ENCODE data around the gene RANBP17.

Gene RANBP17

GRCh38 chr5:170937914-170938313 is 76.1 kb downstream of the RANBP17 start:
- TF ChIP-seq FOXM1 (IDR thresholded peaks at IDR 0.05; ENCODE audit: borderline replicate concordance), result no peak
- TF ChIP-seq NFRKB (IDR thresholded peaks at IDR 0.05), result no peak
- TF ChIP-seq SUZ12 (IDR thresholded peaks at IDR 0.05), result no peak
- no peak for TF ChIP-seq ELF4 (IDR thresholded peaks at IDR 0.05)
- TF ChIP-seq ARNT (IDR thresholded peaks at IDR 0.05), result no peak
- TF ChIP-seq FOXA1 (IDR thresholded peaks at IDR 0.05), result no peak
- TF ChIP-seq, protein P1, sequence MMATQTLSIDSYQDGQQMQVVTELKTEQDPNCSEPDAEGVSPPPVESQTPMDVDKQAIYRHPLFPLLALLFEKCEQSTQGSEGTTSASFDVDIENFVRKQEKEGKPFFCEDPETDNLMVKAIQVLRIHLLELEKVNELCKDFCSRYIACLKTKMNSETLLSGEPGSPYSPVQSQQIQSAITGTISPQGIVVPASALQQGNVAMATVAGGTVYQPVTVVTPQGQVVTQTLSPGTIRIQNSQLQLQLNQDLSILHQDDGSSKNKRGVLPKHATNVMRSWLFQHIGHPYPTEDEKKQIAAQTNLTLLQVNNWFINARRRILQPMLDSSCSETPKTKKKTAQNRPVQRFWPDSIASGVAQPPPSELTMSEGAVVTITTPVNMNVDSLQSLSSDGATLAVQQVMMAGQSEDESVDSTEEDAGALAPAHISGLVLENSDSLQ (IDR thresholded peaks at IDR 0.05), result no peak
- TF ChIP-seq HDGF (IDR thresholded peaks at IDR 0.05; ENCODE audit: borderline replicate concordance), result no peak
- no peak for TF ChIP-seq TARDBP (IDR thresholded peaks at IDR 0.05)
- no peak for TF ChIP-seq ZNF384 (IDR thresholded peaks at IDR 0.05)
- no peak for TF ChIP-seq FOXK2 (IDR thresholded peaks at IDR 0.05)
- ChIA-PET CTCF (no interaction called here), POLR2A (no interaction called here)

GRCh38 chr5:170939178-170939577 is 77.4 kb downstream of the RANBP17 start:
- CTCF ChIA-PET, result no interaction called here
- POLR2A ChIA-PET, result no interaction called here
- TF ChIP-seq, protein P1 (IDR thresholded peaks at IDR 0.05), result no peak
- TF ChIP-seq TARDBP (IDR thresholded peaks at IDR 0.05), result no peak
- TF ChIP-seq ZNF384 (IDR thresholded peaks at IDR 0.05), result no peak
- TF ChIP-seq FOXA1 (IDR thresholded peaks at IDR 0.05), result no peak
- TF ChIP-seq FOXK2 (IDR thresholded peaks at IDR 0.05), result no peak
- no peak for TF ChIP-seq HDGF (IDR thresholded peaks at IDR 0.05; ENCODE audit: borderline replicate concordance)
- TF ChIP-seq CTBP1 (IDR thresholded peaks at IDR 0.05; ENCODE audit: borderline replicate concordance), result no peak
- no peak for TF ChIP-seq ELF4 (IDR thresholded peaks at IDR 0.05)
- TF ChIP-seq BHLHE40 (IDR thresholded peaks at IDR 0.05; ENCODE audit: borderline replicate concordance), result no peak
- TF ChIP-seq L3MBTL2 (conservative IDR thresholded peaks at IDR 0.05), result no peak
- DNase-seq (ENCODE audit: extremely low spot score), result no peak

More at GRCh38 chr5:170937914-170938313, 76.1 kb downstream of the RANBP17 start:
- no peak for DNase-seq (ENCODE audit: extremely low spot score)

DNA sequence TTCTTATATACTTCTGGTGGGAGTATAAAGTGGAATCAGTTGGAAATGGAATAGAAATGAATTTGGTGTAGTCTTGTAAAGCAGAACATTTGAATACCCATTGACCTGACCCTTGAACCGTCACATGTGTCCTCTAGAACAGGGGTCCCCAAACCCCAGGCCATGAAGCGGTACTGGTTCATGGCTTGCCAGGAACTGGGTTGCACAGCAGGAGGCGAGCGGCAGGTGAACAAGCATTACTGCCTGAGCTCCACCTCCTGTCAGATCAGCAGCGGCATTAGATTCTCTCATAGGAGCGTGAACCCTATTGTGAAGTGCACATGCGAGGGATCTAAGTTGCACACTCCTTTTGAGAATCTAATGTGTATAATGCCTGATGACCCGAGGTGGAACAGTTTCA is 80.0 kb downstream of the RANBP17 start:
- TF ChIP-seq SP1 (IDR thresholded peaks at IDR 0.05) (no peak), FOXA1 (IDR thresholded peaks at IDR 0.05) (no peak), L3MBTL2 (conservative IDR thresholded peaks at IDR 0.05) (no peak), FOXK2 (IDR thresholded peaks at IDR 0.05) (no peak), HDGF (IDR thresholded peaks at IDR 0.05; ENCODE audit: borderline replicate concordance) (no peak), FOXM1 (IDR thresholded peaks at IDR 0.05; ENCODE audit: borderline replicate concordance) (no peak), LEF1 (IDR thresholded peaks at IDR 0.05; ENCODE audit: borderline replicate concordance) (no peak), TARDBP (IDR thresholded peaks at IDR 0.05) (no peak), SUZ12 (IDR thresholded peaks at IDR 0.05) (no peak)
- TF ChIP-seq, protein P1 (IDR thresholded peaks at IDR 0.05), result no peak
- DNase-seq (ENCODE audit: extremely low spot score), result no peak
- ChIA-PET CTCF (no interaction called here), POLR2A (no interaction called here)

GRCh38 chr5:170945275-170945674 is 83.5 kb downstream of the RANBP17 start:
- no peak for DNase-seq (ENCODE audit: extremely low spot score)
- ChIA-PET POLR2A (no interaction called here), CTCF (no interaction called here)
- TF ChIP-seq FOXK2 (IDR thresholded peaks at IDR 0.05), result no peak
- TF ChIP-seq L3MBTL2 (conservative IDR thresholded peaks at IDR 0.05), result no peak
- TF ChIP-seq, protein P1 (IDR thresholded peaks at IDR 0.05), result no peak
- no peak for TF ChIP-seq NFRKB (IDR thresholded peaks at IDR 0.05)
- no peak for TF ChIP-seq FOXM1 (IDR thresholded peaks at IDR 0.05; ENCODE audit: borderline replicate concordance)
- no peak for TF ChIP-seq LEF1 (IDR thresholded peaks at IDR 0.05; ENCODE audit: borderline replicate concordance)
- TF ChIP-seq HDGF (IDR thresholded peaks at IDR 0.05; ENCODE audit: borderline replicate concordance), result no peak
- no peak for TF ChIP-seq CTBP1 (IDR thresholded peaks at IDR 0.05; ENCODE audit: borderline replicate concordance)
- TF ChIP-seq ARNT (IDR thresholded peaks at IDR 0.05), result no peak
- TF ChIP-seq BHLHE40 (IDR thresholded peaks at IDR 0.05; ENCODE audit: borderline replicate concordance), result no peak
- no peak for TF ChIP-seq TARDBP (IDR thresholded peaks at IDR 0.05)
- no peak for TF ChIP-seq ZNF384 (IDR thresholded peaks at IDR 0.05)
- no peak for TF ChIP-seq FOXA1 (IDR thresholded peaks at IDR 0.05)

DNA sequence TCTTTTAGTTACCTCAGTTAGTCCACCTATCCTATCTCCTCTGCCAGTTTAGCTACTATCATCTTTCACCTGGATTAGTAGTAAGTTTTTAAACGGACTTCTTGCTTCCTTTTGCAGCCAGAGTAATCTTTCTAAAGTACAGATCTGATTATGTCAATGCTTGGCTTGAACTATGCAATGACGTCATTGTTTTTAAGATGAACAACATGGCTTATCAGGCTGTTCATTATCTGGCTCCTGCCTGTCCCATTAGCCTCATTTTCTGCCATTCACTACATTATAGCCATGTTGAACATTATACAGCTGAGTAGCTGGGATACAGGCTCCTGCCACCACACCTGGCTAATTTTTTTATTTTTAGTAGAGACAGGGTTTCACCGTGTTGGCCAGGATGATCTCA is 98.7 kb downstream of the RANBP17 start:
- DNase-seq (ENCODE audit: extremely low spot score), result no peak
- TF ChIP-seq FOXA1 (IDR thresholded peaks at IDR 0.05) (no peak), ZNF384 (IDR thresholded peaks at IDR 0.05) (no peak), FOXM1 (IDR thresholded peaks at IDR 0.05; ENCODE audit: borderline replicate concordance) (no peak), L3MBTL2 (conservative IDR thresholded peaks at IDR 0.05) (no peak), FOXK2 (IDR thresholded peaks at IDR 0.05) (no peak), CTBP1 (IDR thresholded peaks at IDR 0.05; ENCODE audit: borderline replicate concordance) (no peak), HDGF (IDR thresholded peaks at IDR 0.05; ENCODE audit: borderline replicate concordance) (no peak), SUZ12 (IDR thresholded peaks at IDR 0.05) (no peak), SP1 (IDR thresholded peaks at IDR 0.05) (no peak), ARNT (IDR thresholded peaks at IDR 0.05) (no peak), LEF1 (IDR thresholded peaks at IDR 0.05; ENCODE audit: borderline replicate concordance) (no peak), NFRKB (IDR thresholded peaks at IDR 0.05) (no peak), ELF4 (IDR thresholded peaks at IDR 0.05) (no peak)
- TF ChIP-seq, protein P1 (IDR thresholded peaks at IDR 0.05), result no peak
- ChIA-PET CTCF (interaction anchor here (1.0 kb wide), 1 partner anchor 375 kb away, joined by 3 read pairs; no protein-coding TSS in a partner anchor), POLR2A (no interaction called here)

Measured in HEK293T (cell line).